GM18502 (cell line): ENCODE measurements around the gene ATP11C.
"Not testable (repeated sequence)": the region's sequence is repeated elsewhere in the genome, so short reads cannot be mapped to it uniquely, and the experiment has no call there.

Experiments used
- ATAC-seq: cut with Tn5 transposase; IDR thresholded peaks from one replicate; pipeline ENCODE4 v1.9.1; 2021; ENCODE audit warnings: mild to moderate bottlenecking; ENCODE audit not compliant: unreplicated experiment, poor library complexity

The ATP11C gene

DNA sequence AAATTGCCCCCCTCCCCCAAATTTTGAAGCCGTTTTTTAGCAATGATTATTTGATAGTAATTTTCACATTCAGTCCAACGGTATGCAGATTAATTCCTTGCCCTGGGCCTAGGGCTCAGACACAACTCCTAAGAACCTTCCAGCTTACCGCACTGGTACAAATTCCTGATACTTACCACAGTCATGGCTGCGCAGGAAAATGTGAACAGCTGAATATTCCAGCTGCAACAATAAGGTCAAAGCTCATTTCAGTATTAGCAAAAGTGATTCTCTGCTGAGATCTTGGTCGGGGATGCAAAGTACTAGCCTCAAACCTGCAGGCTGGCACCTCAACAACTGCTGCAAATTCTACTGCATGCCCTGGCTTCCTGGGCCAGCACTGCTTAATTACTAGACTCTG lies 3.0 kb downstream of the ATP11C start:
- no peak for ATAC-seq

DNA sequence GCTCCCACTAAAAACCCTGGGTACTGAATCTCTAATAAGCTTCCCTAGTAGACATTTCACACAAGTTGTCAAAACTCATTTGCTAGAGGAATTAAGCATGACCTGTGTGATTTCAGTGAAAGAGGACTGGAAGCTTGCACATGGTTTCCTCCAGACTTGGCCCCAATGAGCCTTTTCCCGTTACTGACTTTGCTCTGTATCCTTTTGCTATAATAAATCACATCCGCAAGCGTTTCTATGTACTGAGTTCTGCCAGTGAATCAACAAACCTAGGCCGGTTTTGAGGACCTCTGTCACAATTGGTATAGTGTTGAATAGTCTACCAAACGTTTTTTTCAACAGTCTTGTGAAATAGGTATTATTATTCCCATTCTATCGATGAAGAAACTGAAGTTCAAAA lies 8.2 kb downstream of the ATP11C start:
- ATAC-seq: no peak

DNA sequence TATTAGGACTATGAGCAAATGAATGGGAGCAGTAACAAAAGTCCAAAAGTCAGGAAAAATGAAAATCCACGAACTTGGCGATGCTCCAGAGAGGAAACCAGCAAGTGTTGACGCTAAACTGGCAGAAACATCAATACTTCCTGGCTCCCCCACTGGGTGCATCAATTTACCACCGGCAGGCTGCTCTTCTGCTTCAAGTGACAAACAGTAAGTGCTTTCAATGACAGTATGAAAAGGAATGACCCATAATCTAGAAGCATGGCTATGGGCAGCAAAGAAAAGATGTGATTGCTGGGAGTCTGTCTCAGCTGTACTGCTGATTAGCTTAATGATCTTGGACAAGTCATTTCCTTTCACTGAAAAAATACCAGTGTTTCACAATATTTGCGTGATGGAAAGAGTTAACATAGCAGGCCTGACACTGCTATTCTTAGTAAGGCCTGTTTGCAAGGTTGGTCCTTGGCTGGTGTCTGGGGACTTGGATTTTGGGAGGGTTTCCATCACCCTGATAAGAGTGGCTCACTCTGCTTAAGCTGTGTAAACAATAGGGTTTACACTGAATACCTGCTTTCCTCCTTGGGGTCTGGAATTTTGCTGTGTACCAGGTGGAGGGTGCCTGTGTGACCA lies 8.7 kb downstream of the ATP11C start:
- no peak for ATAC-seq

DNA sequence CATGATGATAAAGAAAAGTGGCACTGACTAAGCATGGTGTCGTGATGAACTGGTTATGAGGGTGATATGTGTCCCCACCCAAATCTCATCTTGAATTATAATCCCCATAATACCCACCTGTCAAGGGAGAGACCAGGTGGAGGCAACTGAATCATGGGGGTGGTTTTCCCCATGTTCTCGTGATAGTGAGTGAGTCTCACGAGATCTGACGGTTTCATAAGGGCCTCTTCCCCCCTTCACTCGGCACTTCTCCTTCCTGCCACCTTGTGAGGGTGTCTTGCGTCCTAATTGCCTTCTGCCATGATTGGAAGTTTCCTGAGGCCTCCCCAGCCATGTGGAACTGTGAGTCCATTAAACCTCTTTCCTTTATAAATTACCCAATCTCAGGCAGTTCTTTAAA lies 11.7 kb downstream of the ATP11C start:
- ATAC-seq: not testable (repeated sequence)

DNA sequence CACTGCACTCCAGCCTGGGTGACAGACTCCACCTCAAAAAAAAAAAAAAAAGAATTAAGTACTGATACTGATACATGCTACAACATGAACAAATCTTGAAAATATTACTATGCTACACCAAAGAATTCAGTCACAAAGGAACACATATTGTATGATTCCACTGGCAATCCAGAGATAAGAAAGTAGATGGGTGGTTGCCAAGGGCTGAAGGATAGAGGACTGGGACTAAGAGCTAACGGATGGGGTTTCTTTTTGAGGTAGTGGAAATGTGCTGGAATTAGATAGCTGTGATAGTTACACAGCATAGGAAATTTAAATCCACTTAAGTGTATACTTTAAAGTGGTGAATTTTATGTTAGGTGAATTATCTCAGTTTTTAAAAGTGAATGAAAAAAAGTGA lies 12.5 kb downstream of the ATP11C start:
- ATAC-seq: no peak

DNA sequence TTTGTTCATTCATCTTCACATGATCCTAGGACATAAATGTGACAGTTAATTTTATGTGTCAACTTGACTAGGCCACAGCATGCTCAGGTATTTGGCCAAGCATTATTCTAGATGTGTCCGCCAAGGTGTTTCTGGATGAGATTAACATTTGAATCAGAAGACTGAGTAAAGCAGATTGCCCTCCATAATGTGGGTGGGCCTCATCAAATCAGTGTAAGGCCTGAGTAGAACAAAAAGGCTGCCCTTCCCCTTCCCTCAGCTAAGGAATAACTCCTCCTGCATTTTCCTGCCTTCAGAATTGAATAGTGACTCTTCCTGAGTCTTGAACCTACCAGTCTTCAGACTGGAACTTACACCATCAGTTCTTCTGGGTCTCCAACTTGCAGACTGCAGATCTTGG lies 18.4 kb downstream of the ATP11C start:
- no peak for ATAC-seq

DNA sequence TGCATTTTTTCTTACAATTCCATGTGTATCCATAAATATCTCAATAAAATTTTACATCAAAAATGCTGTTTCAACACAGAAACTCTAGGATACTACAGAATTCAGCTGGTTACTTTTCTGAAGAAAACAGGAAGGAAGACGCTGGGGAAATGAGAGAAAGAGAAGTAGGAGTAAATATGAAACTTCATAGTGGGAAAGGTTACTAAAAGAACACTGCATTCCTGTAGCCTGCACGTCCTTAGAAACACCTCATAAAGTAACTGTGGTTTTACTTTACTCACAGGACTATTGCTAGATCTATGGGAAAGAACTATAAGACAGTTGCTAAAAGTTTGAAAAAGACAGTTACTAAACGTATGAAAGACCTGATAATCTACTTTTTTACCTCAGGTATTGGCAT lies 23.1 kb downstream of the ATP11C start:
- ATAC-seq: peak; percentile 59

DNA sequence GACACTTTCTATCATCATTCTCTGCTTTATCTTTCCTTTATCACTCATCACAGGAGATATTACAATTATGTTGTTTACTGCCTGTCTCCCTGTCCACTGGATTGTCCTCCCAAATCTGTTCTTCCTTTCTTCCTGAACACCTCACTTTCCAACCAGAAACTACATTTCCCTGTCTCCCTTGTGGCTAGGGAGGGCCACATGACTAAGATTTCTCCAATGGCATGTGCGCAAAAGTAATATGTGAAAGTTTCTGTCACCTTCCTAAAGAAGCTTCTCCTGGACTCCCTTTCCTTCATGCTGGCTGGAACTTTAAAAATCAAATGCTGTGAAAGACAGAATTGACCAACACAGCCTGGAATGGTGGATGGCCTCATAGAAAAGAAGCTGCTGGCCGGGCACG lies 25.8 kb downstream of the ATP11C start:
- ATAC-seq: no peak

DNA sequence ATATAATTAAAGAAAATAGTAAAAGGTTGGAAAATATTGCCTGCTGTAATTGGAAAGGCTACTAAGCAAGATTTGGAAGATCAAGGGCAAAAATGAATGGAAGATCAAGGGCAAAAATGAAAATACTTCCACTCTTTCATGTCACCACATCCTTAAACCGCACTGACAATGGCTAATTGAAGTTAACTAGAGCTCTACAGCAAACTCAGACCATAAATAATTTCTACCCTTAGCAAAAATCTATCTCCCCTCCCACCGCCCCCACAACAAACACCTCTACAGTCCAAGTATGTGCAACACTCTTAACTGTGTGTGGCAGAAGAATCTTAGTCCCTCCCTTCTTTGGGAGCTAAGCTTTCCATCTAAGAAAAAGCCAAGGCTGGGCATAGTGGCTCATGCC lies 27.1 kb downstream of the ATP11C start:
- ATAC-seq: no peak

DNA sequence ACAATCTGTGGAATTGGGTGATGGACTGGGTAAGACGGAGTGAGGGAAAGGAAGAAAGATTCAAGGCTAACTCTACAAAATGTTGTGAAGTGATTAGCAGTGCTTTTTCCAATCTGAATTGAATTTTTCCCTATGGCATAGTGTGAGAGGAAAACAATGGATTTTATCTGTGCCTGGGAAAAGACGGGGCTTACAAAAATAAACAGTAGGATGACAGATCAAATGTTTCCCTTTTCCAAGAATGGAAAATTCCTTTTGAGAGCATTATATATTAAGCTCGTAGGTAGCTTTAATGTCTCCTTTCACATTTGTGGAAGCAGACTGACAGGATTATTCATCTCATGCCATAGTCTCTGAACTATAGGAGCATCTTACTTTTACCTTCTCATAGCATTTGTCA lies 27.8 kb downstream of the ATP11C start:
- ATAC-seq: no peak

DNA sequence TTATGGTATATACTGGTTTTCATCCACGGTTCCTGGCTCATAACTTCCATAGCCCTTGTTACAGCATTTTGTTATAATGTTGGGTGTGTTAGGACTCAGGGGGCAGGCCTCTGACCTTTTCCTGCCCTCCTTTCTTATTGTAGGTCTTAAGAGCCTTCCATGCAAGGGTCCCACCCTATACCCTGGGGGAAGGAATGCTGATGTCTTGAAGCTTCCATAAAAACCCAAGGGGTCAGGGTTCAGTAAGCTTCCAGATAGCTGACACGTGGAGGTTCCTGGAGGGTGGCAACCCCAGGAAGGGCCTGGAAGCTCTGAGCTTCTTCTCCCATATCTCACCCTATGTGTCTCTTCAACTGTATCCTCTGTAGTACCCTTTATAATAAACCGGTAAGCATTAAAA lies 29.6 kb downstream of the ATP11C start:
- no peak for ATAC-seq

DNA sequence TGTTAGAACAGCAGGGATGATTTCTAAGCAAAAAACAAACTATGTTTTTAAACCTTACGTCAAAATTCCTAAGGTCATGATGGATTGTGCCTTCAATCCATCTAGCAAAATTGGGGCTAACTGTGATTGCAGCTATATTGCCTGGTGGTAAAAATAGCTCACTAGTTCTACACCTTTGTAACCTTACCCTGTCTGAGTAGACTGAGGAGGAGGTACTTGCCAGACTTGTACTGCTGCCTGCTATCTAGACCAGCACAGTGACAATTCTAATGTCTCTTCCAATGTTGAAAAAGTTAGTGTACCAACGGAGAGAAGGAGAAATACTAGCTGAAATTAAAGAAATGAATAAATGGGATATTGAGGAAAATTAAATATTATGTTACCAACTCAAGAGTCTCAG lies 30.3 kb downstream of the ATP11C start:
- ATAC-seq: no peak

DNA sequence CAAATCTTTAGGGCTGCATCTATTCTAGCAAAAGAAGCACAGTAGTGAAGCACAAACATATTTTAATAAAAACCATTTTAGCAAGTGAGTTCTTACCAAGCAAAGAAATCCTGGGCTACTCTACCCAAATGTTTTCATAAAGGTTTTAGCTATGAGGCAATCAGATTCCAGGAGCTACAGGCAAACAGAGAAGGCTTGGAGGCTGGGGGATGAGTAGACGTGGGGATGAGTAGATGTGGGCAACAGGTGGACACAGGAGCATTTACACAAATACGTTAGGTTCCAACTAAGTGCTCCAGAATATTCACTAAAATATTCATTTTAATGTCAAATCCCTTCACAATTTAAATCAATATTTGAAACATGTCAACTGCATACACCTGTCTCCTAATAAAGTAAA lies 34.5 kb downstream of the ATP11C start:
- no peak for ATAC-seq

DNA sequence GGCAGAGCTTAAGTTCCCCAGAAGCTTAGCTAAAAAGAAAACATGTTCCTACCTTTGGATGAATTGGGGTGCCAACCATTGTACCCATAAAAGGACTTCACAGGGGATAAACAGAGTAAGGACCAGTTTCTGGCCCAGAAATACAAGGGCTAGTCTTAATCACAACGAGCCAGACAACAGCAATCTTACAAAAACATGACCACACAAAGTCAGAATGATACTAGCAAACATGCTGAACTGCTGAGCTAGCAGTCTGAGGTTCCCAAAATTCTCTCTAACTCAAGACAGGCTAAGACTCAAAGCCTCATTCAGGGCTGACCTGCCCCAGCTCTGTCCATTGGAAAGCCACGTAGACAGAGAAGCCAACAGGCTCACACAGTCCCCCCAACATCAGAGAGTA lies 40.3 kb downstream of the ATP11C start:
- peak; percentile 76 for ATAC-seq

DNA sequence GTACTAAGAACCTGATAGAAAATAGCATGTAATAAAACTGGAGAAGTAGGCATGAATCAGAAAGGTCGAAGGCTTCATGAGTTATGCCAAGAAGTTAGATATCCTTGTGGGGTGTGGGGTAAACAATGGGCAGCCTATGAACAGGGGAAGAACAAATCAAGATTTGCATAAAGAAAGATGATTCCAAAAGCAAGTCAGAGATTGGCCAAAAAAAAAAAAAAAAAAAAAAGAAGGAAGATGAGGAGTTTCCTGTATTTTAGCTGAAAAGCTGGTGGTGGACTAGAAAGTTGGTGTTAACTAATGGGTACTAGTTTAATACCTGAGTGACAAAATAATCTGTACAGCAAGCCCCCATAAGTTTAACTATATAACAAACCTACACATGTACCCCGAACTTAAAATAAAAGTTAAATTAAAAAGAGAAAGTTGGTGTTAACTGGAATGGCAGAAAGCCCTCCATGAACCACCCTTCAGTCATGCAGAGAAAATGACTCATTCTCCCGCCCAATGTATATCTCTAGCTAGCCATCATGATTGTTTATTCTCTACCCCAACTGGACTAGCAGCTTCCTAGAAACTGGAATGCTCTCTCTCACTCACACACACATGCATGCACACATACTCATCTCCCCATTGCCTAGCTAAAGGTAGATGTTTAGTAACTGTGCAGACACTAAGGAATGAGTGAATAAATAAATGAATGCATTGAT lies 41.7 kb downstream of the ATP11C start:
- no peak for ATAC-seq

DNA sequence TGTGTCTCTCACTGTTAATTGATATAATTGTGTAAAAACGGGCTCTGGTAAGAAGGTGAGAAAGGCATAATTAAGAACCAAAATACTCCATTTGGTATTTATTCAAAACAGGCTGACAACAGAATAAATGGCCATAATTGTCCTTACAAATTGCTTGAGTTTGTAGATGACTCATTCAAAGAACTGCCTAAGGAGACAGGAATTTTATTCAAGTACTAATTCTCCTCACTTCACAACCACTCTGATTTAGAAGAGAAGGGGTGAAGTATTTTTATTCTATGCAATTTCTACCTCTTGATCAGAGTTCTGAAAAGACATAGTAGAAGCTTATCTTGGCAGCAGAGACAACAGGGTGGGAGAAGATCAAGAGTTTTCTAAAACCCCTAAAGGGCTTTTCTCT lies 43.1 kb downstream of the ATP11C start:
- no peak for ATAC-seq

DNA sequence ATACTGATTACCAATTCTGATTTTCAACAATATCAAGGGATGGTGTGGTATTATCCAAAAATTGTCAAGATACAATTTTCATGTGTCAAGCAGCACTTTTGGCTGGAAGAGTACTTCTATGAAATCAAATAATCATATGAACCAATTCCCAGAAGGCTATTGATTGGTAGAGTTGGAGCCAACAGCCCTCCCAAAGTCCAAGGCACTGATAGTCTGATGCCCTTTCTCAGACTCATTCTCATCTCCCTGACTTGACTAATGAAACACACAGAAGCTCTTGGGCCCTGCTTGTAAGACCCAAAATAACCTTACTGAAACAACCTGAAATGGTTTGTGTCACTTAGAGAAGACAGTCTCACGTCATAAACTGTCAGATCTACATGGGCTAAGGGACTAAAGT lies 48.9 kb downstream of the ATP11C start:
- ATAC-seq: no peak

DNA sequence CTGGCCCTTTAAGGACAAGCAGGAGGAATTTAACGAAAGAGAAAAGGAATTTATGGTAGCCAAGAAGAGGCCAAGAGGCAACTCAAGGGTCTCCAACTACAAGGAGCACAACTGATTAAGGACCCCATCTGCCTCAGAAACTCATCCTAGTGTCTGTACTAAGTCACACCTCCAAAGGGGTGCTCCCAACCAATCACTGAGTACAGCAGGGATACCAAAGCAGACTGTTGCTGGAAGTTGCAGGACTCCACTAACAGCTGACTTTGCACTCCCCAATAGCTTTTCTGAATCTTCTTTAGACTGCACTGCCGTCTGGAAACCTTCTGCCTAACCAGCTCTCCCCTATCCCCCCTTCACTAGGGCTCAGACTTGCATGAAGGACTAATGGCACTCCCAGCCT lies 50.6 kb downstream of the ATP11C start:
- no peak for ATAC-seq

DNA sequence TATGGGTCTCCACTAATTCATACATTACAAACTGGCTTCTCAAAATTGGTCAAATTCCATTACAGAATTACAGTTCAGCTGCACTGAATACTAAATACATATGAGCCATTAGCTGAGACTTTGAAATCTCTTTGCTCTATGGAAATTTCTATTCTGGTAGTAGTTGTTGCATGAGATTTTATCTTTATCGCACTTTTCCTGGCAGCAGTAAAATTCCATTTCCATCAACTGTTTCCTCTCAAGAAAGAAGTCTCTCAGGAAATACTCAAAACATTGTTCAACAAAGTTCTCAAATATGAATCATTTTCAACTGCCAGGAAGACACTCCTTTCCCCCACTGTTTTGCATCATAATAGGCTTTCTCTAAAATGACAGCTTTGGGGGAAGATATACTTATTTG lies 51.3 kb downstream of the ATP11C start:
- ATAC-seq: no peak

DNA sequence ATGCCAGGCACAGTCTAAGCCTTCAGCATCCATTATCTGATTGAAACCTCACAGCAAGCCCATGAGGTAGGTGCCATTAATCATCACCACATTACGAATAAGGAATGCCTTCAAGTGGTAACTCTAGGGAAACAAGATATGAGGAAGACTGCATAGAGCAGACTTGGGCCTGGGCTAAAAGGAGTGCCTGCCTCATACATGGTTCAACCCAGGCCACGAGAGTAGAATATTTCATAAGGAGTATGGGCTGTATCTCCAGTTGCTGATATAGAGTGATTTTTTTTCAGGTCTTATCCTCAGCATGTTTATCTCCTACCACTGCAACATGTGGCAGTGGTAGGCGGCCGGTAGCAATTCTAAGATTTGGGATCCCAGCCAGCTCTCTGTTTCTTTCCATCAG lies 51.7 kb downstream of the ATP11C start:
- ATAC-seq: no peak

DNA sequence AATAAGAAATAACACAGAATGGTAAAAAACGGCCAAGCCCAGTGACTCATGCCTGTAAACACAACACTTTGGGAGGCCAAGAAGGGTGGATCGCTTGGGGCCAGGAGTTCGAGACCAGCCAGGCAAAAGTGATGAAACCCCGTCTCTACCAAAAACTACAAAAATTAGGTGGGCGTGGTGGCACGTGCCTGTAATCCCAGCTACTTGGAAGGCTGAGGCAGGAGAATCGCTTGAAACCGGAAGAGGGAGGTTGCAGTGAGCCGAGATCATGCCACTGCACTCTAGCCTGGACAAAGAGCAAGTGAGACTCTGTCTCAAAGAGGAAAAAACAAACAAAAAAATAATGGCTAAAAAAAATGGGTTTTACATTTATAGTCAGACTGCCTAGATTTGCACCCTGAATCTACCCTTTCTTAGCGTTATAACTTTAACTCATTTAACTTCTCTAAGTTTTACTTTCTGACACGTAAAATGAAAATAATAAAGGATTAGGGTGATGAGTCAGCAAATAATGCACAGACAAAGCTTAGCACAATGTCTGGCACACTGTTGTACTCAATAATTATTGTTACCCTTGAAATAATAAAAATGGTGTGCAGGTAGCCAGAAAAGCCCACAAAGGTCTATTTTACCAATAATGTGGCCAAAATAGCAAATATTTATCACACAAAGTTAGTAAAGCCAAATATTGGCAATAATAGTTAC lies 55.0 kb downstream of the ATP11C start:
- ATAC-seq: no peak

DNA sequence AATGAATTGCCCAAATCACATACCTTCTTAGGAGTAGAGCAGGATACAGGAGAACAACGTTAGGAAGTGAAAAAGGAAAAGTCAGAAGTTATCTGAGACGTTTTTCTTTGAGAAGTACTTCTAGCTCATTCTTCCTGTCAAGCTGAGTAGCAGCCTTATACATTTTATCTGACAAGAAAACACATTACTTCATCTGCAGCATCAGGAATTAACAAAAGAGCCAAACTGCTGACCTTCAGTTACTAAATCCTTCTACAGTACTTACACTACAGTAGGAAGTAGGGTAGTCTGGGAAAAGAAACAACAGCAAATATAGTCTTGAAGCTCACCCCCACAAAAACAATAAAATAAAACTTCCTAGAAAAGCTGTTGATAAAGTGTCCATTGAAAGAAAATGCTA lies 57.0 kb downstream of the ATP11C start:
- ATAC-seq: no peak
